GM23338 (cell line): ENCODE measurements around the gene FCHO2. TPM values are rescaled to one million over a fixed set of nuclear protein-coding genes. Genes with fewer than 3 reads are reported as not detected.

Experiments
- ATAC-seq: fragments of 200-7000 bp; cut with Tn5 transposase; 3 replicates; pipeline ENCODE4 v1.9.1; 2020
- DNase-seq: peaks from one replicate; pipeline ENCODE4 v3.0.0-alpha.2; 2015; ENCODE audit warnings: low spot score
- H2AFZ ChIP-seq: fragments of 200-600 bp; sonication (generic); 2 replicates; pipeline ENCODE4 v1.8.0; 2016; ENCODE audit warnings: antibody characterized with exemption, mild to moderate bottlenecking, moderate library complexity
- H3F3A ChIP-seq: fragments of 200-600 bp; sonication (generic); replicated peaks from 2 replicates; pipeline ENCODE4 v1.8.0; 2017; ENCODE audit warnings: antibody characterized with exemption, mixed run types, low read depth
- H3K27ac ChIP-seq: fragments of 200-600 bp; sonication (generic); 2 replicates; pipeline ENCODE4 v1.6.1; 2016; ENCODE audit warnings: low read depth
- H3K27me3 ChIP-seq: fragments of 200-600 bp; sonication (generic); 2 replicates; pipeline ENCODE4 v1.8.0; 2016; ENCODE audit warnings: mild to moderate bottlenecking, mixed run types, moderate library complexity; ENCODE audit not compliant: insufficient read depth
- H3K36me3 ChIP-seq: fragments of 200-600 bp; sonication (generic); 2 replicates; pipeline ENCODE4 v1.8.0; 2016; ENCODE audit warnings: mild to moderate bottlenecking; ENCODE audit not compliant: insufficient read depth
- H3K4me1 ChIP-seq: fragments of 200-600 bp; sonication (generic); 2 replicates; pipeline ENCODE4 v1.8.0; 2016; ENCODE audit warnings: mild to moderate bottlenecking, moderate library complexity; ENCODE audit not compliant: insufficient read depth
- H3K4me2 ChIP-seq: fragments of 200-600 bp; sonication (generic); 2 replicates; pipeline ENCODE4 v1.7.1; 2017; ENCODE audit warnings: mixed run types
- H3K4me3 ChIP-seq: fragments of 200-600 bp; sonication (generic); 2 replicates; pipeline ENCODE4 v1.6.1; 2016; ENCODE audit warnings: mixed run types
- H3K79me2 ChIP-seq: fragments of 200-600 bp; sonication (generic); replicated peaks from 2 replicates; pipeline ENCODE4 v1.8.0; 2017; ENCODE audit warnings: mild to moderate bottlenecking; ENCODE audit not compliant: insufficient read depth
- H3K9me2 ChIP-seq: fragments of 200-600 bp; sonication (generic); 2 replicates; pipeline ENCODE4 v1.8.0; 2017; ENCODE audit not compliant: insufficient read depth
- H4K20me1 ChIP-seq: fragments of 200-600 bp; sonication (generic); replicated peaks from 2 replicates; pipeline ENCODE4 v1.8.0; 2017; ENCODE audit warnings: mild to moderate bottlenecking; ENCODE audit not compliant: insufficient read depth
- H3K27ac Mint-ChIP-seq: 2 replicates; pipeline ENCODE4 v1.8.0; 2020; ENCODE audit warnings: inconsistent platforms, mild to moderate bottlenecking, moderate library complexity, mixed read lengths
- H3K27me3 Mint-ChIP-seq: 3 replicates; pipeline ENCODE4 v1.8.0; 2022; ENCODE audit warnings: low read depth, mild to moderate bottlenecking, moderate library complexity, mixed read lengths, inconsistent platforms; ENCODE audit not compliant: insufficient read depth, poor library complexity
- H3K36me3 Mint-ChIP-seq: 3 replicates; pipeline ENCODE4 v1.8.0; 2021; ENCODE audit warnings: low read depth, mild to moderate bottlenecking, inconsistent platforms, moderate library complexity, mixed read lengths
- H3K4me1 Mint-ChIP-seq: 3 replicates; pipeline ENCODE4 v1.8.0; 2020; ENCODE audit warnings: mild to moderate bottlenecking, inconsistent platforms, mixed read lengths
- H3K4me3 Mint-ChIP-seq: 3 replicates; pipeline ENCODE4 v1.8.0; 2021; ENCODE audit warnings: moderate library complexity, mild to moderate bottlenecking, inconsistent platforms, mixed read lengths
- H3K9me3 Mint-ChIP-seq: 3 replicates; pipeline ENCODE4 v1.8.0; 2020; ENCODE audit warnings: moderate library complexity, mild to moderate bottlenecking, inconsistent platforms, mixed read lengths
- CREB1 ChIP-seq: fragments of 250-450 bp; sonication (Bioruptor Pico); IDR thresholded peaks from 2 replicates; pipeline ENCODE4 v1.5.0; 2020; ENCODE audit warnings: low read depth, mild to moderate bottlenecking, moderate library complexity
- CTCF ChIP-seq, 2 experiments: fragments of 200-600 bp in 1 of 2; sonication (generic) in 1 of 2; conservative IDR thresholded peaks; 2 replicates each; pipeline versions ENCODE4 v1.5.1 to v1.6.1; 2016 to 2017; ENCODE audit warnings: antibody characterized with exemption in 2 of 2, low read depth in 2 of 2, mild to moderate bottlenecking in 2 of 2, moderate library complexity in 1 of 2
- ETS1 ChIP-seq: IDR thresholded peaks from 2 replicates; pipeline ENCODE4 v1.6.1; 2016; ENCODE audit warnings: antibody characterized with exemption
- EZH2 ChIP-seq: fragments of 200-600 bp; sonication (generic); IDR thresholded peaks from one replicate; pipeline ENCODE4 v1.8.0; 2017; ENCODE audit warnings: antibody characterized with exemption, mild to moderate bottlenecking, low read depth; ENCODE audit not compliant: unreplicated experiment
- EZH2phosphoT487 ChIP-seq: fragments of 200-600 bp; sonication (generic); IDR thresholded peaks from one replicate; pipeline ENCODE4 v1.8.1; 2018; ENCODE audit warnings: antibody characterized with exemption; ENCODE audit not compliant: unreplicated experiment
- JUNB ChIP-seq: IDR thresholded peaks from one replicate; pipeline ENCODE4 v1.6.1; 2016; ENCODE audit warnings: antibody characterized with exemption; ENCODE audit not compliant: unreplicated experiment
- NANOG ChIP-seq: IDR thresholded peaks from 2 replicates; pipeline ENCODE4 v1.6.1; 2016; ENCODE audit warnings: antibody characterized with exemption, borderline replicate concordance
- POLR2AphosphoS5 ChIP-seq: IDR thresholded peaks from 2 replicates; pipeline ENCODE4 v1.6.1; 2016; ENCODE audit warnings: antibody characterized with exemption, low read depth
- REST ChIP-seq: IDR thresholded peaks from one replicate; pipeline ENCODE4 v1.6.1; 2018; ENCODE audit warnings: antibody characterized with exemption; ENCODE audit not compliant: unreplicated experiment
- STAT1 ChIP-seq: IDR thresholded peaks from one replicate; pipeline ENCODE4 v1.6.1; 2016; ENCODE audit warnings: antibody characterized with exemption; ENCODE audit not compliant: unreplicated experiment
- ZNF114 ChIP-seq: fragments of 250-450 bp; sonication (Bioruptor Pico); IDR thresholded peaks from 2 replicates; pipeline ENCODE4 v1.5.0; 2020; ENCODE audit warnings: mild to moderate bottlenecking, moderate library complexity
- ZNF331 ChIP-seq: fragments of 250-450 bp; sonication (Bioruptor Pico); IDR thresholded peaks from 2 replicates; pipeline ENCODE4 v1.5.0; 2020; ENCODE audit warnings: low read depth, mild to moderate bottlenecking, moderate library complexity
- ZNF462 ChIP-seq: fragments of 250-450 bp; sonication (Bioruptor Pico); IDR thresholded peaks from 2 replicates; pipeline ENCODE4 v1.5.0; 2020; ENCODE audit warnings: mild to moderate bottlenecking, moderate library complexity
- polyA plus RNA-seq: library from polyadenylated mRNA; unstranded; fragments of >200 nt; fragmentation: Nextera tagmentation; extraction: Ambion mirVana; gene quantifications from 2 replicates; pipeline ENCODE4 v1.2.1, GENCODE V29; 2016
- total RNA-seq: library from RNA; depleted of rRNA; stranded (reverse); fragments of >200 nt; shearing (Covaris generic); gene quantifications from 2 replicates; pipeline ENCODE4 v1.2.3, GENCODE V29; 2014

Gene FCHO2
- total and polyA plus RNA-seq, 2 experiments from 2014 or later, result 8.4 to 10.1 TPM

GRCh38 chr5:73106335-73106734, 150.5 kb downstream of the FCHO2 start:
- H3K4me1 Mint-ChIP-seq, result no peaks in the 10 kb centered on the region

More at GRCh38 chr5:73106335-73106734, 150.5 kb downstream of the FCHO2 start:
- no peak overlapping the region for H3K27ac Mint-ChIP-seq
- H3K4me1 ChIP-seq, result no peaks in the 10 kb centered on the region
- H3K4me3 ChIP-seq, result no peak overlapping the region
- no peak overlapping the region for H3K27ac ChIP-seq
- H3K79me2 ChIP-seq, result no peaks in the 10 kb centered on the region
- no peaks in the 10 kb centered on the region for H3F3A ChIP-seq
- H3K4me3 Mint-ChIP-seq, result no peak overlapping the region
- H4K20me1 ChIP-seq, result no peaks in the 10 kb centered on the region
- DNase-seq, result no peak
- H3K27me3 ChIP-seq, result no peaks in the 10 kb centered on the region
- H3K9me3 Mint-ChIP-seq, result peaks cover 6% of the 10 kb centered on the region; the same call in 2 of the 3 replicates
- H3K9me2 ChIP-seq, result 0 out of 2 replicates have a peak, but pooled peaks cover 3% of the 10 kb centered on the region
- ATAC-seq, result no peak
- H2AFZ ChIP-seq, result no peak overlapping the region
- H3K4me2 ChIP-seq, result no peak overlapping the region
- TF ChIP-seq ZNF462 (CRISPR knock-in tag) (no peak), STAT1 (no peak), JUNB (no peak), EZH2phosphoT487 (no peak), NANOG (no peak), ZNF331 (no peak), EZH2 (no peak), CTCF (conservative IDR thresholded peaks at IDR 0.05; ENCODE audit: low read depth in 2 of 2) (no peak), ZNF114 (CRISPR knock-in tag) (no peak), POLR2AphosphoS5 (no peak), REST (no peak), ETS1 (no peak), CREB1 (CRISPR knock-in tag) (no peak)
- no peaks in the 10 kb centered on the region for H3K36me3 ChIP-seq
- no peaks in the 10 kb centered on the region for H3K27me3 Mint-ChIP-seq
- no peaks in the 10 kb centered on the region for H3K36me3 Mint-ChIP-seq
